Measurements from ENCODE around the gene EPG5. TPM values are rescaled to one million over a fixed set of nuclear protein-coding genes. Genes with fewer than 3 reads are reported as not detected.

The EPG5 gene
- total and polyA plus RNA-seq, 2 donors (not counting 3 experiments of a cell fraction or from before 2014, with no cell fraction given): 16.7 to 25.6 TPM

GRCh38 chr18:45825258-45826044, 141.7 kb downstream of the EPG5 start, which contains the start of gene SIGLEC15:
Gene SIGLEC15, plus strand, starts transcription at chr18:45825675. Its CDS starts 54 bp downstream, at chr18:45825729.
- dilution Hi-C loops (cut with MboI; ENCODE audit: extremely low pct_ligation_motif_present, low sequenced_read_pairs): no loop called here
- no peaks in the 10 kb centered on the region for H3K9me1 ChIP-seq (replicated peaks; ENCODE audit: control insufficient read depth, extremely low read depth, insufficient read depth, low read length)
- H3K36me3 ChIP-seq (ENCODE audit: control insufficient read depth in 2 of 2, extremely low read depth in 1 of 2, insufficient read depth in 2 of 2, low read length in 2 of 2): no peaks in the 10 kb centered on the region
- peaks cover 4% of the 10 kb centered on the region for H3K4me1 ChIP-seq (ENCODE audit: control insufficient read depth, extremely low read depth, insufficient read depth, low read length)
- H3K79me2 ChIP-seq (ENCODE audit: control insufficient read depth, insufficient read depth, low read length): no peaks in the 10 kb centered on the region
- H2AFZ ChIP-seq (ENCODE audit: low read depth, low read length): no peak within 1 kb of the TSS
- no TSS peak for BruUV-seq (replicated peaks)
- H4K20me1 ChIP-seq (replicated peaks; ENCODE audit: control insufficient read depth, extremely low read depth, insufficient read depth, low read length): no peaks in the 10 kb centered on the region
- ChIA-PET CTCF (no interaction called here), POLR2A (no interaction called here)
- no peak for FAIRE-seq
- H3K4me2 ChIP-seq (ENCODE audit: insufficient read depth, low read length): no peak within 1 kb of the TSS
- no peak within 1 kb of the TSS for H3K4me3 ChIP-seq (replicated peaks in 1 of 3; ENCODE audit: insufficient read depth in 1 of 3, low read depth in 1 of 3, low read length in 3 of 3)
- intact Hi-C loops (cut with micrococcal nuclease): no loop called here
- H3K9me3 ChIP-seq (replicated peaks; ENCODE audit: control insufficient read depth, insufficient read depth, low read length): no peaks in the 10 kb centered on the region
- no peak for DNase-seq (ENCODE audit: low read depth, low spot score)
- peaks cover under 1% of the 10 kb centered on the region in 2 experiments for H3K27me3 ChIP-seq (ENCODE audit: control insufficient read depth in 2 of 2, insufficient read depth in 2 of 2, low read length in 2 of 2)
- H3K27ac ChIP-seq (ENCODE audit: insufficient read depth, low read depth, low read length): no peak within 1 kb of the TSS
- TF ChIP-seq POLR2A (IDR thresholded peaks at IDR 0.05; ENCODE audit: low read depth, low read length) (no peak), FOS (IDR thresholded peaks at IDR 0.05; ENCODE audit: borderline replicate concordance, insufficient read depth, low read length) (peak; percentile 54)
- no peak within 1 kb of the TSS for H3K9ac ChIP-seq (replicated peaks; ENCODE audit: extremely low read depth, insufficient read depth, low read length)

- no peak overlapping the region for H3K9ac ChIP-seq (replicated peaks; ENCODE audit: extremely low read depth, insufficient read depth, low read length)
- no peak overlapping the region for H2AFZ ChIP-seq (ENCODE audit: low read depth, low read length)
- no peak for TF ChIP-seq CTCF (IDR thresholded peaks at IDR 0.05; ENCODE audit: extremely low read depth in 1 of 2, insufficient read depth in 1 of 2, low read depth in 1 of 2, low read length in 2 of 2)
- TF ChIP-seq GATA2 (IDR thresholded peaks at IDR 0.05; ENCODE audit: insufficient read depth, insufficient read length, low read depth, low read length): no peak
- no peak for TF ChIP-seq MAX (IDR thresholded peaks at IDR 0.05; ENCODE audit: insufficient read depth, insufficient read length)
- TF ChIP-seq MYC (IDR thresholded peaks at IDR 0.05; ENCODE audit: low read depth, low read length): no peak
- no peak for TF ChIP-seq POLR2A (IDR thresholded peaks at IDR 0.05; ENCODE audit: low read depth, low read length)
- H3K79me2 ChIP-seq (ENCODE audit: control insufficient read depth, insufficient read depth, low read length): no peaks in the 10 kb centered on the region
- no peaks in the 10 kb centered on the region for H3K36me3 ChIP-seq (ENCODE audit: control insufficient read depth in 2 of 2, extremely low read depth in 1 of 2, insufficient read depth in 2 of 2, low read length in 2 of 2)
- H3K9me3 ChIP-seq (replicated peaks; ENCODE audit: control insufficient read depth, insufficient read depth, low read length): no peaks in the 10 kb centered on the region
- DNase-seq (ENCODE audit: low read depth, low spot score): no peak
- H3K4me2 ChIP-seq (ENCODE audit: insufficient read depth, low read length): no peak overlapping the region
- no peak overlapping the region for H3K4me3 ChIP-seq (replicated peaks in 1 of 3; ENCODE audit: insufficient read depth in 1 of 3, low read depth in 1 of 3, low read length in 3 of 3)
- H3K4me1 ChIP-seq (ENCODE audit: control insufficient read depth, extremely low read depth, insufficient read depth, low read length): no peaks in the 10 kb centered on the region
- H4K20me1 ChIP-seq (replicated peaks; ENCODE audit: control insufficient read depth, extremely low read depth, insufficient read depth, low read length): no peaks in the 10 kb centered on the region
- BruUV-seq (replicated peaks): no TSS peak
- no peaks in the 10 kb centered on the region for H3K9me1 ChIP-seq (replicated peaks; ENCODE audit: control insufficient read depth, extremely low read depth, insufficient read depth, low read length)
- ChIA-PET CTCF (interaction anchor here (0.6 to 2.5 kb wide), 3 partner anchors 18 to 32 kb away, joined by 3 to 8 read pairs (median 4); no protein-coding TSS in a partner anchor), POLR2A (no interaction called here)
- intact Hi-C loops (cut with micrococcal nuclease): no loop called here
- no peak overlapping the region for H3K27ac ChIP-seq (ENCODE audit: insufficient read depth, low read depth, low read length)
- dilution Hi-C loops (cut with MboI; ENCODE audit: extremely low pct_ligation_motif_present, low sequenced_read_pairs): no loop called here
- peaks cover 3 to 8% of the 10 kb centered on the region in 2 experiments for H3K27me3 ChIP-seq (ENCODE audit: control insufficient read depth in 2 of 2, insufficient read depth in 2 of 2, low read length in 2 of 2)
- FAIRE-seq: no peak
Measured at GRCh38 chr18:45821711-45822110, 145.4 kb downstream of the EPG5 start.
